CD14-positive monocyte (primary cell): ENCODE data around the gene ZFX. TPM values are rescaled to one million over a fixed set of nuclear protein-coding genes. Genes with fewer than 3 reads are reported as not detected.

ENCODE experiments used
- DNase-seq, 3 donors: peaks; one replicate each; pipeline ENCODE4 v3.0.0-alpha.2; 2011 to 2022
- H2AFZ ChIP-seq: 2 replicates; pipeline ENCODE4 v1.6.0; 2012; ENCODE audit warnings: mild to moderate bottlenecking, low read depth, low read length, inconsistent platforms; ENCODE audit not compliant: insufficient read depth, poor library complexity, severe bottlenecking
- H3K27ac ChIP-seq, 2 donors: 1 replicate in 1 of 2; 2 replicates in 1 of 2; pipeline ENCODE4 v1.5.1; 2012 to 2013; ENCODE audit warnings: low read length in 2 of 2, control low read depth in 1 of 2, inconsistent platforms in 1 of 2, low read depth in 1 of 2, mild to moderate bottlenecking in 1 of 2
- H3K27me3 ChIP-seq, 2 donors: one replicate each; pipeline versions ENCODE4 v1.6.0 to v1.6.1; 2011 to 2013; ENCODE audit warnings: low read length in 2 of 2; ENCODE audit not compliant: control insufficient read depth in 2 of 2, insufficient read depth in 2 of 2
- H3K36me3 ChIP-seq, 2 donors: replicated peaks in 1 of 2; 1 replicate in 1 of 2; 2 replicates in 1 of 2; pipeline versions ENCODE4 v1.5.1 to v1.6.1; 2012 to 2013; ENCODE audit warnings: low read length in 2 of 2, control low read depth in 1 of 2, inconsistent platforms in 1 of 2, mild to moderate bottlenecking in 1 of 2; ENCODE audit not compliant: insufficient read depth in 2 of 2, control insufficient read depth in 1 of 2
- H3K4me1 ChIP-seq, 2 donors: 1 replicate in 1 of 2; 2 replicates in 1 of 2; pipeline versions ENCODE4 v1.5.1 to v1.6.1; 2012 to 2013; ENCODE audit warnings: low read length in 2 of 2, control low read depth in 1 of 2, inconsistent platforms in 1 of 2, mild to moderate bottlenecking in 1 of 2, moderate library complexity in 1 of 2; ENCODE audit not compliant: insufficient read depth in 2 of 2, control insufficient read depth in 1 of 2
- H3K4me2 ChIP-seq: replicated peaks from 2 replicates; pipeline ENCODE3; 2012; ENCODE audit warnings: low read length, moderate library complexity, mild to moderate bottlenecking; ENCODE audit not compliant: poor library complexity, severe bottlenecking; ENCODE audit errors: extremely low read depth
- H3K4me3 ChIP-seq, 3 experiments: fragments of 200-600 bp in 1 of 3; sonication (generic) in 1 of 3; replicated peaks in 1 of 3; 1 replicate in 2 of 3; 2 replicates in 1 of 3; pipeline ENCODE4 v1.5.1; 2011 to 2013; ENCODE audit warnings: low read length in 3 of 3, mild to moderate bottlenecking in 3 of 3, control low read depth in 2 of 3, low read depth in 2 of 3, inconsistent platforms in 1 of 3, moderate library complexity in 1 of 3
- H3K79me2 ChIP-seq: 2 replicates; pipeline ENCODE4 v1.6.0; 2012; ENCODE audit warnings: mild to moderate bottlenecking, control low read depth, inconsistent platforms, low read length, moderate library complexity; ENCODE audit not compliant: insufficient read depth
- H3K9ac ChIP-seq: 2 replicates; pipeline ENCODE4 v1.6.0; 2017; ENCODE audit warnings: low read length, mild to moderate bottlenecking; ENCODE audit not compliant: insufficient read depth, poor library complexity, severe bottlenecking
- H3K9me3 ChIP-seq, 2 donors: replicated peaks in 1 of 2; 1 replicate in 1 of 2; 2 replicates in 1 of 2; pipeline versions ENCODE4 v1.5.1 to v1.6.1; 2012 to 2013; ENCODE audit warnings: low read length in 2 of 2, control low read depth in 1 of 2; ENCODE audit not compliant: control insufficient read depth in 1 of 2, insufficient read depth in 1 of 2
- H4K20me1 ChIP-seq: 2 replicates; pipeline ENCODE4 v1.6.0; 2012; ENCODE audit warnings: mild to moderate bottlenecking, low read length, control low read depth, moderate library complexity; ENCODE audit not compliant: insufficient read depth
- H3K27ac Mint-ChIP-seq, 7 donors: one replicate each; pipeline ENCODE4 v1.8.0; 2020; ENCODE audit warnings: mild to moderate bottlenecking in 7 of 7, mixed read lengths in 7 of 7, moderate library complexity in 6 of 7, inconsistent platforms in 2 of 7
- H3K27me3 Mint-ChIP-seq, 3 donors: one replicate each; pipeline ENCODE4 v1.8.0; 2021 to 2022; ENCODE audit warnings: low read depth in 3 of 3, mild to moderate bottlenecking in 3 of 3, mixed read lengths in 3 of 3, moderate library complexity in 3 of 3, inconsistent platforms in 1 of 3
- H3K36me3 Mint-ChIP-seq, 2 donors: one replicate each; pipeline ENCODE4 v1.8.0; 2020; ENCODE audit warnings: mixed read lengths in 2 of 2, inconsistent platforms in 1 of 2, mild to moderate bottlenecking in 1 of 2
- H3K4me1 Mint-ChIP-seq: one replicate; pipeline ENCODE4 v1.8.0; 2020; ENCODE audit warnings: mild to moderate bottlenecking, mixed read lengths
- H3K4me3 Mint-ChIP-seq, 2 donors: one replicate each; pipeline ENCODE4 v1.8.0; 2020; ENCODE audit warnings: mild to moderate bottlenecking in 2 of 2, mixed read lengths in 2 of 2, moderate library complexity in 1 of 2
- H3K9me3 Mint-ChIP-seq, 7 donors: one replicate each; pipeline ENCODE4 v1.8.0; 2020 to 2022; ENCODE audit warnings: mixed read lengths in 7 of 7, mild to moderate bottlenecking in 6 of 7, moderate library complexity in 6 of 7, inconsistent platforms in 2 of 7
- WGBS: methylation state at CpG from one replicate; pipeline ENCODE4 v1.1.5; 2013; ENCODE audit warnings: missing lambda C conversion rate; ENCODE audit not compliant: insufficient coverage; 5-methylcytosine and 5-hydroxymethylcytosine counted together
- intact Hi-C, 2 donors: fragments of 100-400 bp; cut with micrococcal nuclease; formaldehyde crosslinking; loops; one replicate each; pipeline versions ENCODE4 v1.15.0 to v1.15.1; 2023
- polyA plus RNA-seq, 3 donors: library from polyadenylated mRNA; depleted of rRNA in 1 of 3; unstranded in 2 of 3; stranded (reverse) in 1 of 3; fragments of 300-500 nt in 2 of 3; fragments of >200 nt in 1 of 3; fragmentation: Illumina TruSeq in 2 of 3; gene quantifications; 1 replicate in 2 of 3; 2 replicates in 1 of 3; pipeline ENCODE4 v1.2.3, GENCODE V29; 2012 to 2021
- TF ChIP-seq, protein P1 (sequence below): fragments of 200-600 bp; IDR thresholded peaks from one replicate; pipeline ENCODE4 v1.8.0; 2022; ENCODE audit warnings: antibody characterized with exemption, mild to moderate bottlenecking

The ZFX gene
- polyA plus RNA-seq, 3 donors: 22.3 to 31.1 (median 30.2) TPM

DNA sequence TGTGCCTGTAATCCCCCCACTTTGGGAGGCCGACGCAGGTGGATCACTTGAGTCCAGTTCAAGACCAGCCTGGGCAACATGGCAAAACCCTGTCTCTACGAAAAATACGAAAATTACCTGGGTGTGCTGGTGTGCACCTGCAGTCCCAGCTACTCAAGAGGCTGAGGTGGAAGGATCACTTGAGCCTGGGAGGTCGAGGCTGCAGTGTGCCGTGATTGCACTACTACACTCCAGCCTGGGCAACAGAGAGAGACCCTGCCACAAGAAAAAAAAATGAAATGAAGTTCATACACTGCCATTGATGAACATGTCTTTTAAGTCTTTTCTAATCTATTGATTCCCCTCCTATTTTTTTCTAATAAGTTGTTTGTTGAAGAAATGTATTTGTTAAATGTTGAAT is 5.0 kb upstream of the ZFX start:
- Mint-ChIP-seq H3K4me3 (no peak overlapping the region), H3K4me1 (peaks cover 15% of the 10 kb centered on the region), H3K36me3 (no peaks in the 10 kb centered on the region), H3K27ac (peak overlapping the region in 1 of 7 donors; percentile 33), H3K9me3 (no peaks in the 10 kb centered on the region), H3K27me3 (peaks cover 0 to 11% (median 1%) of the 10 kb centered on the region in 3 donors)
- Histone ChIP-seq H3K36me3 (no peaks in the 10 kb centered on the region), H3K79me2 (peaks cover 8% of the 10 kb centered on the region), H3K27ac (no peak overlapping the region), H2AFZ (no peak overlapping the region), H3K4me1 (peaks cover 10 to 28% of the 10 kb centered on the region in 2 donors), H4K20me1 (no peaks in the 10 kb centered on the region), H3K27me3 (no peaks in the 10 kb centered on the region), H3K4me3 (no peak overlapping the region), H3K9ac (no peak overlapping the region), H3K9me3 (no peaks in the 10 kb centered on the region), H3K4me2 (no peak overlapping the region)
- TF ChIP-seq, protein P1, sequence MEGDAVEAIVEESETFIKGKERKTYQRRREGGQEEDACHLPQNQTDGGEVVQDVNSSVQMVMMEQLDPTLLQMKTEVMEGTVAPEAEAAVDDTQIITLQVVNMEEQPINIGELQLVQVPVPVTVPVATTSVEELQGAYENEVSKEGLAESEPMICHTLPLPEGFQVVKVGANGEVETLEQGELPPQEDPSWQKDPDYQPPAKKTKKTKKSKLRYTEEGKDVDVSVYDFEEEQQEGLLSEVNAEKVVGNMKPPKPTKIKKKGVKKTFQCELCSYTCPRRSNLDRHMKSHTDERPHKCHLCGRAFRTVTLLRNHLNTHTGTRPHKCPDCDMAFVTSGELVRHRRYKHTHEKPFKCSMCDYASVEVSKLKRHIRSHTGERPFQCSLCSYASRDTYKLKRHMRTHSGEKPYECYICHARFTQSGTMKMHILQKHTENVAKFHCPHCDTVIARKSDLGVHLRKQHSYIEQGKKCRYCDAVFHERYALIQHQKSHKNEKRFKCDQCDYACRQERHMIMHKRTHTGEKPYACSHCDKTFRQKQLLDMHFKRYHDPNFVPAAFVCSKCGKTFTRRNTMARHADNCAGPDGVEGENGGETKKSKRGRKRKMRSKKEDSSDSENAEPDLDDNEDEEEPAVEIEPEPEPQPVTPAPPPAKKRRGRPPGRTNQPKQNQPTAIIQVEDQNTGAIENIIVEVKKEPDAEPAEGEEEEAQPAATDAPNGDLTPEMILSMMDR: no peak
- WGBS: 100% methylated on average over 1 of the region's 6 CpGs
- intact Hi-C loops: no loop called here
- DNase-seq: no peak

GRCh38 chrX:24145303-24146186 is 4.0 kb upstream of the ZFX start:
- Histone ChIP-seq H3K4me3 (no peak overlapping the region), H4K20me1 (peaks cover 2% of the 10 kb centered on the region), H3K4me2 (no peak overlapping the region), H3K9me3 (no peaks in the 10 kb centered on the region), H3K4me1 (peaks cover 10 to 28% of the 10 kb centered on the region in 2 donors), H3K36me3 (no peaks in the 10 kb centered on the region), H3K27me3 (no peaks in the 10 kb centered on the region), H3K27ac (no peak overlapping the region), H2AFZ (no peak overlapping the region), H3K79me2 (peaks cover 9% of the 10 kb centered on the region), H3K9ac (no peak overlapping the region)
- H3K36me3 Mint-ChIP-seq: no peaks in the 10 kb centered on the region
- no peak for DNase-seq
- 83% methylated on average over 1 of the region's 4 CpGs for WGBS
- no peak overlapping the region for H3K27ac Mint-ChIP-seq
- intact Hi-C loops: no loop called here
- H3K9me3 Mint-ChIP-seq: no peaks in the 10 kb centered on the region
- no peak overlapping the region for H3K4me3 Mint-ChIP-seq
- H3K4me1 Mint-ChIP-seq: peaks cover 15% of the 10 kb centered on the region
- TF ChIP-seq, protein P1: no peak
- peaks cover 0 to 2% (median 1%) of the 10 kb centered on the region in 3 donors for H3K27me3 Mint-ChIP-seq
